Choroid plexus epithelial cell (primary cell): Measurements from ENCODE around the gene PLD1.

Source experiments
- DNase-seq: peaks from one replicate; pipeline ENCODE4 v3.0.0-alpha.2; 2010; ENCODE audit warnings: low read depth
- H3K4me3 ChIP-seq: 2 replicates; pipeline ENCODE4 v1.5.1; 2011; ENCODE audit warnings: low read depth, mild to moderate bottlenecking, control low read depth, low read length, moderate library complexity
- CTCF ChIP-seq: conservative IDR thresholded peaks from 2 replicates; pipeline ENCODE4 v1.5.1; 2011; ENCODE audit warnings: low read depth, mild to moderate bottlenecking, control low read depth, inconsistent platforms, low read length, moderate library complexity

PLD1 gene

GRCh38 chr3:171824824-171825221 lies 14.5 kb upstream of the PLD1 start:
- H3K4me3 ChIP-seq: no peak overlapping the region
- DNase-seq: peak; percentile 58
- no peak for TF ChIP-seq CTCF

- no peak for TF ChIP-seq CTCF
- no peak for DNase-seq
Observed at GRCh38 chr3:171824116-171824515, 13.8 kb upstream of the PLD1 start.

GRCh38 chr3:171822431-171823106 lies 12.3 kb upstream of the PLD1 start:
- H3K4me3 ChIP-seq: no peak overlapping the region
- DNase-seq: no peak
- TF ChIP-seq CTCF: no peak

More at GRCh38 chr3:171824116-171824515, 13.8 kb upstream of the PLD1 start:
- no peak overlapping the region for H3K4me3 ChIP-seq

- no peak overlapping the region for H3K4me3 ChIP-seq
- TF ChIP-seq CTCF: no peak
- no peak for DNase-seq
Observed at GRCh38 chr3:171821778-171822358, 11.6 kb upstream of the PLD1 start.

- TF ChIP-seq CTCF: no peak
- H3K4me3 ChIP-seq: no peak overlapping the region
- DNase-seq: no peak
Observed at GRCh38 chr3:171821044-171821443, 10.8 kb upstream of the PLD1 start.

- DNase-seq: no peak
- no peak overlapping the region for H3K4me3 ChIP-seq
- no peak for TF ChIP-seq CTCF
Observed at GRCh38 chr3:171817074-171817800, 7.0 kb upstream of the PLD1 start.
